ENCODE results near the gene ELP4.
"Not testable (repeated sequence)": the region's sequence is repeated elsewhere in the genome, so short reads cannot be mapped to it uniquely, and the experiment has no call there.

- TF ChIP-seq, protein P1, sequence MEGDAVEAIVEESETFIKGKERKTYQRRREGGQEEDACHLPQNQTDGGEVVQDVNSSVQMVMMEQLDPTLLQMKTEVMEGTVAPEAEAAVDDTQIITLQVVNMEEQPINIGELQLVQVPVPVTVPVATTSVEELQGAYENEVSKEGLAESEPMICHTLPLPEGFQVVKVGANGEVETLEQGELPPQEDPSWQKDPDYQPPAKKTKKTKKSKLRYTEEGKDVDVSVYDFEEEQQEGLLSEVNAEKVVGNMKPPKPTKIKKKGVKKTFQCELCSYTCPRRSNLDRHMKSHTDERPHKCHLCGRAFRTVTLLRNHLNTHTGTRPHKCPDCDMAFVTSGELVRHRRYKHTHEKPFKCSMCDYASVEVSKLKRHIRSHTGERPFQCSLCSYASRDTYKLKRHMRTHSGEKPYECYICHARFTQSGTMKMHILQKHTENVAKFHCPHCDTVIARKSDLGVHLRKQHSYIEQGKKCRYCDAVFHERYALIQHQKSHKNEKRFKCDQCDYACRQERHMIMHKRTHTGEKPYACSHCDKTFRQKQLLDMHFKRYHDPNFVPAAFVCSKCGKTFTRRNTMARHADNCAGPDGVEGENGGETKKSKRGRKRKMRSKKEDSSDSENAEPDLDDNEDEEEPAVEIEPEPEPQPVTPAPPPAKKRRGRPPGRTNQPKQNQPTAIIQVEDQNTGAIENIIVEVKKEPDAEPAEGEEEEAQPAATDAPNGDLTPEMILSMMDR (IDR thresholded peaks at IDR 0.05): not testable (repeated sequence)
- not testable (repeated sequence) for TF ChIP-seq POLR2A (IDR thresholded peaks at IDR 0.05)
Observed at GRCh38 chr11:31574133-31574532, 64.6 kb downstream of the ELP4 start.
